Endothelial cell of umbilical vein (primary cell): ENCODE measurements around the gene CYP11A1. TPM values are rescaled to one million over a fixed set of nuclear protein-coding genes. Genes with fewer than 3 reads are reported as not detected.

ENCODE experiments used
- BruUV-seq: library from RNA; stranded (reverse); fragments of 400-500 nt; replicated peaks from 2 replicates; lab custom pipeline; 2021; lab: Mats Ljungman, UMichigan
- CTCF ChIA-PET: fragments of 300-600, 350-600 bp; sonication (Branson Sonifier 250); formaldehyde crosslinking; loops from one replicate; lab custom pipeline; 2021; ENCODE audit warnings: antibody characterized with exemption, inconsistent platforms; lab: Charles Lee
- POLR2A ChIA-PET: fragments of 300-600, 350-600 bp; sonication (Branson Sonifier 250); formaldehyde crosslinking; loops from one replicate; lab custom pipeline; 2021; ENCODE audit warnings: antibody characterized with exemption, inconsistent platforms; lab: Charles Lee
- DNase-seq: peaks from one replicate; pipeline ENCODE4 v3.0.0-alpha.2; 2011; ENCODE audit warnings: low read depth, low spot score
- FAIRE-seq: peaks from 2 replicates; lab custom pipeline; 2011; peaks lifted over from hg19 to GRCh38; lab: Jason Lieb, UNC
- H2AFZ ChIP-seq: 2 replicates; pipeline ENCODE4 v1.6.0; 2012; ENCODE audit warnings: low read depth, low read length, control low read depth, inconsistent platforms
- H3K27ac ChIP-seq: 2 replicates; pipeline ENCODE4 v1.5.1; 2011; ENCODE audit warnings: low read depth, mild to moderate bottlenecking, control low read depth, low read length, moderate library complexity; ENCODE audit not compliant: insufficient read depth
- H3K27me3 ChIP-seq, 2 experiments: 2 replicates each; pipeline versions ENCODE4 v1.6.0 to v1.6.1; 2011; ENCODE audit warnings: low read length in 2 of 2, mixed read lengths in 1 of 2; ENCODE audit not compliant: control insufficient read depth in 2 of 2, insufficient read depth in 2 of 2
- H3K36me3 ChIP-seq, 2 experiments: 2 replicates in 1 of 2; 3 replicates in 1 of 2; pipeline ENCODE4 v1.5.1; 2011; ENCODE audit warnings: low read length in 2 of 2, mild to moderate bottlenecking in 1 of 2, moderate library complexity in 1 of 2; ENCODE audit not compliant: control insufficient read depth in 2 of 2, insufficient read depth in 2 of 2; ENCODE audit errors: extremely low read depth in 1 of 2
- H3K4me1 ChIP-seq: 3 replicates; pipeline ENCODE4 v1.5.1; 2011; ENCODE audit warnings: mild to moderate bottlenecking, low read length; ENCODE audit not compliant: control insufficient read depth, insufficient read depth; ENCODE audit errors: extremely low read depth
- H3K4me2 ChIP-seq: 2 replicates; pipeline ENCODE4 v1.6.1; 2011; ENCODE audit warnings: low read length, control low read depth, mixed read lengths; ENCODE audit not compliant: insufficient read depth
- H3K4me3 ChIP-seq, 3 experiments: fragments of 200-600 bp in 1 of 3; sonication (generic), shearing (Covaris generic) in 1 of 3; replicated peaks in 1 of 3; 2 replicates each; pipeline ENCODE4 v1.5.1; 2011 to 2016; ENCODE audit warnings: control low read depth in 3 of 3, low read length in 3 of 3, mild to moderate bottlenecking in 2 of 3, inconsistent platforms in 1 of 3, low read depth in 1 of 3, moderate library complexity in 1 of 3; ENCODE audit not compliant: insufficient read depth in 1 of 3
- H3K79me2 ChIP-seq: 2 replicates; pipeline ENCODE4 v1.6.0; 2012; ENCODE audit warnings: low read length, inconsistent platforms; ENCODE audit not compliant: control insufficient read depth, insufficient read depth
- H3K9ac ChIP-seq: replicated peaks from 2 replicates; pipeline ENCODE3; 2011; ENCODE audit warnings: low read length, control low read depth; ENCODE audit not compliant: insufficient read depth; ENCODE audit errors: extremely low read depth
- H3K9me1 ChIP-seq: replicated peaks from 3 replicates; pipeline ENCODE4 v1.6.0; 2011; ENCODE audit warnings: mild to moderate bottlenecking, low read length; ENCODE audit not compliant: control insufficient read depth, insufficient read depth; ENCODE audit errors: extremely low read depth
- H3K9me3 ChIP-seq: replicated peaks from 2 replicates; pipeline ENCODE4 v1.5.1; 2012; ENCODE audit warnings: low read length, inconsistent platforms; ENCODE audit not compliant: control insufficient read depth, insufficient read depth
- H4K20me1 ChIP-seq: replicated peaks from 2 replicates; pipeline ENCODE3; 2011; ENCODE audit warnings: mild to moderate bottlenecking, low read length; ENCODE audit not compliant: control insufficient read depth, insufficient read depth; ENCODE audit errors: extremely low read depth
- CTCF ChIP-seq, 2 donors: IDR thresholded peaks; 1 replicate in 1 of 2; 2 replicates in 1 of 2; pipeline ENCODE4 v1.5.1; 2011; ENCODE audit warnings: low read length in 2 of 2, mild to moderate bottlenecking in 2 of 2, moderate library complexity in 2 of 2, control low read depth in 1 of 2, inconsistent platforms in 1 of 2, low read depth in 1 of 2; ENCODE audit not compliant: insufficient read depth in 1 of 2; ENCODE audit errors: extremely low read depth in 1 of 2
- EZH2 ChIP-seq: IDR thresholded peaks from 2 replicates; pipeline ENCODE4 v1.6.1; 2012; ENCODE audit warnings: borderline replicate concordance, low read depth, mild to moderate bottlenecking, moderate library complexity, low read length, inconsistent platforms; ENCODE audit not compliant: severe bottlenecking
- FOS ChIP-seq: IDR thresholded peaks from 2 replicates; pipeline ENCODE4 v1.6.1; 2011; ENCODE audit warnings: mild to moderate bottlenecking, low read length, moderate library complexity, borderline replicate concordance; ENCODE audit not compliant: insufficient read depth
- GATA2 ChIP-seq: IDR thresholded peaks from 2 replicates; pipeline ENCODE4 v1.7.0; 2011; ENCODE audit warnings: low read depth, mild to moderate bottlenecking, moderate library complexity, mixed read lengths, low read length; ENCODE audit not compliant: insufficient read length, insufficient read depth
- JUN ChIP-seq: IDR thresholded peaks from 2 replicates; pipeline ENCODE4 v1.6.1; 2011; ENCODE audit warnings: borderline replicate concordance, low read depth; ENCODE audit not compliant: insufficient read length, insufficient read depth
- MAX ChIP-seq: IDR thresholded peaks from 2 replicates; pipeline ENCODE4 v1.6.1; 2011; ENCODE audit not compliant: insufficient read depth, insufficient read length
- MYC ChIP-seq: IDR thresholded peaks from one replicate; pipeline ENCODE4 v1.6.1; 2011; ENCODE audit warnings: mild to moderate bottlenecking, low read depth, low read length
- POLR2A ChIP-seq: IDR thresholded peaks from 2 replicates; pipeline ENCODE4 v1.6.1; 2012; ENCODE audit warnings: low read depth, mild to moderate bottlenecking, control low read depth, low read length
- POLR2AphosphoS5 ChIP-seq: IDR thresholded peaks from 2 replicates; pipeline ENCODE4 v1.6.1; 2012; ENCODE audit warnings: low read depth, mild to moderate bottlenecking, control low read depth, low read length, moderate library complexity; ENCODE audit not compliant: insufficient read depth
- dilution Hi-C: fragments of 300-500 bp; cut with MboI; formaldehyde crosslinking; loops from one replicate; pipeline ENCODE4 v1.15.0; 2019; ENCODE audit warnings: low sequenced_read_pairs; ENCODE audit not compliant: extremely low pct_ligation_motif_present
- intact Hi-C: fragments of 100-400 bp; cut with micrococcal nuclease; formaldehyde crosslinking; loops from one replicate; pipeline ENCODE4 v1.10.0; 2022
- polyA plus RNA-seq, 4 experiments: library from polyadenylated mRNA; depleted of rRNA in 3 of 4; stranded (reverse) in 3 of 4; unstranded in 1 of 4; fragments of >200 nt; gene quantifications; 2 replicates each; pipeline versions ENCODE4 v1.2.1 to v1.2.3, GENCODE V29; 2011 to 2012; ENCODE audit warnings: missing spikeins in 1 of 4
- total RNA-seq: library from RNA; stranded (reverse); gene quantifications from 2 replicates; pipeline ENCODE4 v1.2.3, GENCODE V29; 2021

The CYP11A1 gene
- total and polyA plus RNA-seq, 2 donors (not counting 3 experiments of a cell fraction or from before 2014, with no cell fraction given): 0.08 TPM; not detected in 1

- Histone ChIP-seq H3K4me2 (no peak overlapping the region), H3K9ac (no peak overlapping the region), H3K9me3 (no peaks in the 10 kb centered on the region), H3K27me3 (no peaks in the 10 kb centered on the region), H3K9me1 (no peaks in the 10 kb centered on the region), H3K4me3 (no peak overlapping the region), H3K27ac (no peak overlapping the region), H3K79me2 (no peaks in the 10 kb centered on the region), H2AFZ (no peak overlapping the region), H3K36me3 (no peaks in the 10 kb centered on the region), H3K4me1 (no peaks in the 10 kb centered on the region), H4K20me1 (no peaks in the 10 kb centered on the region)
- BruUV-seq: no TSS peak
- dilution Hi-C loops: no loop called here
- ChIA-PET POLR2A (no interaction called here), CTCF (interaction anchor here (1.2 to 5.7 kb wide), 8 partner anchors 10 to 370 kb away, joined by 5 to 175 read pairs (median 46); partner anchors contain the start of gene ISLR2)
- FAIRE-seq (no peak), DNase-seq (no peak)
- no peak for TF ChIP-seq CTCF (IDR thresholded peaks at IDR 0.05; ENCODE audit: extremely low read depth in 1 of 2, insufficient read depth in 1 of 2, low read depth in 1 of 2, low read length in 2 of 2)
- no peak for TF ChIP-seq FOS
- no peak for TF ChIP-seq EZH2
- TF ChIP-seq MAX: no peak
- no peak for TF ChIP-seq POLR2A
- no peak for TF ChIP-seq MYC
- no peak for TF ChIP-seq POLR2AphosphoS5
- TF ChIP-seq GATA2: no peak
- no peak for TF ChIP-seq JUN
- intact Hi-C loops: loop anchor here (5.0 kb wide), 2 partner anchors 77 to 367 kb away; no protein-coding TSS in a partner anchor
Observed at GRCh38 chr15:74319596-74320351, 47.7 kb downstream of the CYP11A1 start.
